ENCODE results near the gene NRXN3.

DNA sequence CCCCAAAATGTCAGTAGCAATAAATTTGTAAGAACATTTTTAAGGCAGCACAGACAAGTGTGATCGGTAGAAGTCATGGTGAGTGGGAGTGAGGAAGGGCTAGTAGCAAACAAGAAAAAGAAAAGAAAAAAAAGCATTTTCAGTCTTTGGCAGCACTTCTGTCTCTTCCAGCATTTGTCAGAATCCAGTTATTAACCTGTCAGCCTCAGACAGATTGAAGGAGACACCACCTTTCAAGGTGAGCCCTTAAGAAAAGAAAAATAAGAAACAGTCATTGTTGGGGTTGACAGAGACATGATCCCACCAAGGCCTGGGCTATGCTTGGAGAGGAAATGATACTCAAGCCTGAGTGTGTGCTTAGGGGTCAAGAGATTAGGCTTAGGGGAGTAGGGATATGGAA, 947.4 kb downstream of the NRXN3 start:
- TF ChIP-seq, protein P1, sequence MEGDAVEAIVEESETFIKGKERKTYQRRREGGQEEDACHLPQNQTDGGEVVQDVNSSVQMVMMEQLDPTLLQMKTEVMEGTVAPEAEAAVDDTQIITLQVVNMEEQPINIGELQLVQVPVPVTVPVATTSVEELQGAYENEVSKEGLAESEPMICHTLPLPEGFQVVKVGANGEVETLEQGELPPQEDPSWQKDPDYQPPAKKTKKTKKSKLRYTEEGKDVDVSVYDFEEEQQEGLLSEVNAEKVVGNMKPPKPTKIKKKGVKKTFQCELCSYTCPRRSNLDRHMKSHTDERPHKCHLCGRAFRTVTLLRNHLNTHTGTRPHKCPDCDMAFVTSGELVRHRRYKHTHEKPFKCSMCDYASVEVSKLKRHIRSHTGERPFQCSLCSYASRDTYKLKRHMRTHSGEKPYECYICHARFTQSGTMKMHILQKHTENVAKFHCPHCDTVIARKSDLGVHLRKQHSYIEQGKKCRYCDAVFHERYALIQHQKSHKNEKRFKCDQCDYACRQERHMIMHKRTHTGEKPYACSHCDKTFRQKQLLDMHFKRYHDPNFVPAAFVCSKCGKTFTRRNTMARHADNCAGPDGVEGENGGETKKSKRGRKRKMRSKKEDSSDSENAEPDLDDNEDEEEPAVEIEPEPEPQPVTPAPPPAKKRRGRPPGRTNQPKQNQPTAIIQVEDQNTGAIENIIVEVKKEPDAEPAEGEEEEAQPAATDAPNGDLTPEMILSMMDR (IDR thresholded peaks at IDR 0.05): no peak
- TF ChIP-seq POLR2A (IDR thresholded peaks at IDR 0.05): no peak
